ENCODE results near the gene ZNHIT3.
A peak's percentile ranks its signal among the peaks of the same experiment; 100 is the strongest.

Gene ZNHIT3

DNA sequence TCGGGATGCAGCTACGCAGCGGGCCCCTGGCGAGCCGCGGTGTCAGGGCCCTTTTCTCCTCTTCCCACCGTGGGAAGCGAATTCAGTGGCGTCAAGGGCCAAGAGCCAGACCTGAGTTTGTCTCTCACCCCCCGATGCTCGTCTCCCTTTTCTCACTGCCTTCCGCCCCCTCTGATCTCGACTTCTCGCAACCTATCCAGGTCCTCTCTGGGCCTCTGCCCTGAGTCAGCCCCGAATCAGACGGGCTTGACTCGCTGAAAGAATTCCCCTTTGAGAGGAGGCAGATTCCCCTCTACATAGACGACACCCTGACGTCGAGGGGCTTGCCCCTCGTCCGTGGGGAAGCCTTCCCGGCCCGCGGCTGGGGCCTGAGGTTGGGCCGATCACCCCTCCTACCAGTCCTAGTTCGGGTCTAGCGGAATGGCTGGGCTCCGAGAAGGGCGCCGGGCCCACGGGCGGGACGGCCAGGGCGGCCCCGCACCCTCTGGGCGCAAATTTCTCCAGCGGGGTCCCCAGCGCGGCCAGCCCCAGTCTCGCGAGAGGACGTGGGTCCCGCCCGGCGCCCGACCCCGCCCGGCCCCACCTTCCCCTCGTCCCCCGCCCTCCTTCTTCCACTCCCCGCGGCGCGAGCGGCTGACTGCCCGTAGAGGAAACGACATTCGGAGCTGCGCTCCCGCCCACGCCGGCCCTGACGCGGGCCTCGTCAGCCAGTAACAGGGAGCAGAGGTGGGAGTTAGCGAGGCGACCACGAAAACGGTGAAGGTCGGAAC, 58.0 kb downstream of the ZNHIT3 start, which contains the start of gene GGNBP2:
Gene GGNBP2, plus strand, starts transcription at position 613 of the 770 bp plus-strand sequence. CDS start 806 bp downstream, outside the sequence.
- Histone ChIP-seq H3K27me3 (ENCODE audit: control insufficient read depth, insufficient read depth, low read length) (no peaks in the 10 kb centered on the region), H3K4me1 (ENCODE audit: control insufficient read depth, insufficient read depth, low read length) (peaks cover 16% of the 10 kb centered on the region), H3K4me3 (ENCODE audit: low read length) (peak within 1 kb of the TSS; percentile 95), H3K9ac (ENCODE audit: low read length) (peak within 1 kb of the TSS; percentile 100), H3K36me3 (ENCODE audit: control insufficient read depth, insufficient read depth, low read length) (no peaks in the 10 kb centered on the region), H3K9me3 (ENCODE audit: control insufficient read depth, low read length) (no peaks in the 10 kb centered on the region)

DNA sequence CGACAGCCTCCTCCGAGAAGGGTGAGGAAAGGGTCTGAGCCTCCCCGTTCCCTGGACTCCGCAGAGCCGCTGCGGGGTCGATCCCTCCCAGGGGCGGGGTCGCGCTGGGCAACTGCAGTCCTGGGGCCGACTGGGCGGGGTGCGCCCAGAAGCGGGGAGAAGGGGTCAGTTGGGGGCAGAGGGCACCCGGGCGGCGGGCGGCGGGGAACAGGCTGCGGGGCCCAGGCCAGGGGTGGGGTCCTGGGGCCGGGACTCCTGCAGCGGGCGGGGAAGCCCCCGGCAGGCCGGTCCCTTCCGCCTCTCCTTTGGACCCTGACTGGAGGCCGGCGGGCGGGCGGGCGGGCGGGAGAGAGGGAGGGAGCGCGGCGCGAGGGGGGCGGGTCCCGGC, 58.6 kb downstream of the ZNHIT3 start:
- Histone ChIP-seq H3K36me3 (ENCODE audit: control insufficient read depth, insufficient read depth, low read length) (no peaks in the 10 kb centered on the region), H3K4me1 (ENCODE audit: control insufficient read depth, insufficient read depth, low read length) (peaks cover 16% of the 10 kb centered on the region), H3K4me3 (ENCODE audit: low read length) (peak overlapping the region; percentile 84), H3K27me3 (ENCODE audit: control insufficient read depth, insufficient read depth, low read length) (no peaks in the 10 kb centered on the region), H3K9me3 (ENCODE audit: control insufficient read depth, low read length) (no peaks in the 10 kb centered on the region), H3K9ac (ENCODE audit: low read length) (peak overlapping the region; percentile 100)
